ENCODE data around the gene BTG1.

Gene BTG1, protein sequence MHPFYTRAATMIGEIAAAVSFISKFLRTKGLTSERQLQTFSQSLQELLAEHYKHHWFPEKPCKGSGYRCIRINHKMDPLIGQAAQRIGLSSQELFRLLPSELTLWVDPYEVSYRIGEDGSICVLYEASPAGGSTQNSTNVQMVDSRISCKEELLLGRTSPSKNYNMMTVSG

DNA sequence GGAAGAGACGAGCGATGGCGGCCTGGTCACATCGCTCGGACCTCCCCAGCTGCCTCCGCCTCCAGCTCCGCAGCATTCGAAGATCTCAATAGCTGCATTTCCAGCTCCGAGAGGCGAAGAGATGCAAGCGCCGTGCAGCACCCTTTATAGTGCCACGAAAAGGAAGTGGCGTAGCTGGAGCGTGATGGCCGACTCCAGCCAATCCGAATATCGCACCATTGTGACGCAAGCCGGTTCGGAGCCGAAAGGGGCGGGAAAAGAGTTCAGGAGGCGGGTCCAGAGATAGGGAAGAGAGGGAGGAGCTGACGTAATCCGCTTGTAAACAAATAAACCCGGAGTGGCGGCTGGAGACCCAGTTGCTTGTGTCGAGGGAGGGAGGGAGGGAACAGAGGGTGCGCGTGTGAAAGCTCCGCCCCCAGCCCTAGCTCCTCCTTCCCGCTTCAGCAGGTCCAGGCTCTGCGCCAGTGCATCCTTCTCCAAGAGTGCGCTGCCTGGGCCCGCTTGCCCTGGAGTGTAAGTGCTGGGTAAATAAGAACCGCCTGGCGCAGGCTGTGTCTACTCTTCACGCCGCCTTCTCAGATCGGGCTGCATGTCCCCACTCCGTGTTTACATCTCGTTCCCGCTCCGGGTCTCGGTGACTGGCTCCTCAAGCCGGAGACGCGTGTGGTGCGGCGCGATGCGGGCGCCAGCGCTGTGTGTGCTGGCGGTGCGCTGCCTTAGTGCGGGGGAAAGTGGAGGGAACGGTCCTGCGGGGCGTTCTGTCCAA is at the start of gene BTG1:
TSS of gene BTG1 (minus strand) at position 116 of the 766 bp plus-strand sequence. CDS start 311 bp downstream, outside the sequence.
- peak; percentile 99 for DNase-seq

GRCh38 chr12:92194561-92194960 is 48.9 kb upstream of the BTG1 start:
- no peak for DNase-seq

DNA sequence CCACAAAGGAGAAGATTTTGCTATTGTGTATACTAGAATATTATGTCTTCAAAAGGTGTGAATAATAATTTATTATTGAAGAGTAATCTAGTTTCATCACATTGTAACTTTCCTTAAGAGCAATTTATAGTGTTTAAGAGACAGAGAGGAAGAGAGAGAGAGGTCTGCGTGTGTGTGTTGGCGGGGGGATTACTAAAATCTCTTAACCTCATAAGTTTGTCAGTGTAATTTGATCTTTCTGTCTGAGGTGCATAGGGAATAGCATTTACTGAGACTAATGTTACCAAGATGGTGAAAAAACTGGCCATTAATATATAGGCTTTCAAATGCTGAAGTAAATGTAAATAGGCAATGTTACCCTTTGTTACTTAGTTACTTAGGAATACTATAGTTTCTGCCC is 48.2 kb upstream of the BTG1 start:
- DNase-seq: no peak

- no peak for DNase-seq
Measured at GRCh38 chr12:92193063-92193462, 47.4 kb upstream of the BTG1 start.

GRCh38 chr12:92192360-92192759 is 46.7 kb upstream of the BTG1 start:
- no peak for DNase-seq

GRCh38 chr12:92191061-92191460 is 45.4 kb upstream of the BTG1 start:
- DNase-seq: no peak

DNA sequence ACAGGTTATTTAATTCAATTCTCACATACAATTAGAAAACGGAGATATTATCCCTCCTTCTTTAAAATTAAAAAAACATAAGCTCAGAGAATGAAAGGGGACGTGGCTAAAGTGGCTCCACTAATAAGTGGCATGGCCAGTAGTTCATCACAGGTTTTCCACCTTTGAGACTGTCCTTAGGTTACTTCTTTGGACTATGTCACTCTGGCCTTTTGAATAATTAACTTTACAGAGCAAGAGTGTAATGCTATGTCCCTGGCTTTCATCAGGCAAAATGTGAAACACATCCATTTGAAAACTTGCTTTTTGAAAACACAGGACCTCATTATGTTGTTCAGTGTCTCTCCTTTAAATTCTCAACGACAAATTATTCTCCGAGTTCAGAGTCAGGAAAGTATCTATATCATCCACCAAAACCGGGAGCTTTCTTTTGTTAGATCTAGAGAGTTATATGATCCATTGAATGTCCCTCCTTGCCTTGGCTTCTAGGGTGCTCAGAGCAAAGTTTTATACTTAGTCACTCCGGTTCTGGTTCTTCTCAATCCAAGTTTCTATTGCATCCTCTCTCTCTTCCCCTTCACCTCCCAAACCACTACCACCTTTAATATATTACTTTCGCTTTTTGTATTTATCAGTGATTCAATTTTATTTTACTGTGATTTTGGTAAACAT is 43.0 kb upstream of the BTG1 start:
- no peak for DNase-seq

- DNase-seq: no peak
Measured at GRCh38 chr12:92186038-92186470, 40.4 kb upstream of the BTG1 start.

GRCh38 chr12:92185052-92185451 is 39.4 kb upstream of the BTG1 start:
- DNase-seq: no peak

DNA sequence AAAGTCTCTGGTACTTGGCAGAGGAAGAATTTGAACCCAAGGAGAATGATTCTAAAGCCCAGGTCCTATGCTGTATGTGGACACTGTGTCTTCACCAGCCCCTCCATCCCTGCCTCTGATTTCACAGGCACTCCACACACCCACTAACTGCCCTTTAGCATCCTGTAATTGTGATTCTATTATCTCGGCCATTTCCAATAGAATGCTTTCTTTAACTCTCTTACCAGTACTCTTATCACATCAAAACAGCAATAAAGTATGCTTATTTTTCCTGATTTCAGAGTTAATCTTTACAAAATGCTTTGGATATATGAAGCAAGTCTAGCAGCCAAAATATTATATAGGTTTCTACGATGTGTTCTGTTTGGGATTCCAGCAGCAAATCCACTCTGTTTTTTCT is 37.9 kb upstream of the BTG1 start:
- no peak for DNase-seq

GRCh38 chr12:92178340-92178739 is 32.7 kb upstream of the BTG1 start:
- DNase-seq: no peak

- DNase-seq: no peak
Measured at GRCh38 chr12:92176646-92177045, 31.0 kb upstream of the BTG1 start.

- no peak for DNase-seq
Measured at GRCh38 chr12:92175961-92176360, 30.3 kb upstream of the BTG1 start.

DNA sequence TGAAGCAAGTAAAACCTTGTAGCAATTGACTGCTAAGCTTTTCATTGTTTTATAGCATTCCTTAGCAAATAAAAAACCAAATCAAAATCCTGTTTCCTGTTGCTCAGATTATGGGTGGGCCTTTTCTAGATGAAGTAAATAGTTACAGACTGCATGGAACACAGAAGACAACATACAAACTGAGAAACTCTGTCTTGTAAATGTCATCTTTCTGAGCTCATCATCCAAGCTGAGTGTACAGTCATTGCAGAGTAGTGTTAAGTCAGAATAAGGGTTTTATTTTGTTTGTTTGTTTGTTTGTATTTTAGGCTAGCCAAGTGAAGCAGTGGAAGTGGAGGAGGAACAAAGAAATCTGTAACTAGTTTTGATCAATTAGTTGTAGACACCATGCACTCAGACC is 24.4 kb upstream of the BTG1 start:
- DNase-seq: no peak

- no peak for DNase-seq
Measured at GRCh38 chr12:92167075-92167474, 21.4 kb upstream of the BTG1 start.

DNA sequence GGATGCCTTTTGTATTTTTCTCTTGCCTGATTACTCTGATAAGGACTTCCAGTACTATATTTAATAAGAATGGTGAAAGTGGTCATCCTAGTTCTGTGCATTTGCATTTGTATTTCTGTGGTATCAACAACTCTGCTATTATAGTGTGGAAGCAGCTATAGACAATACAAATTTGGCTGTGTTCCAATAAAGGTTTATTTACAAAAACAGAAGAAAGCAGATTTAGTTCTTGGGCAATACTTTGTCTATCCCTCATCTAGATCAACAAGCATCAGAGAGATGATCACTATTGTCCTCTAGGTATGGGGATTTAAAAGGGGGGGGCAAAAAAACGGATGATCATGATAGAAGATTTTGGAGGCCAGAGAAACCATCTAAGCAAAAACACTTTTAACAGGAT is 19.1 kb upstream of the BTG1 start:
- no peak for DNase-seq

DNA sequence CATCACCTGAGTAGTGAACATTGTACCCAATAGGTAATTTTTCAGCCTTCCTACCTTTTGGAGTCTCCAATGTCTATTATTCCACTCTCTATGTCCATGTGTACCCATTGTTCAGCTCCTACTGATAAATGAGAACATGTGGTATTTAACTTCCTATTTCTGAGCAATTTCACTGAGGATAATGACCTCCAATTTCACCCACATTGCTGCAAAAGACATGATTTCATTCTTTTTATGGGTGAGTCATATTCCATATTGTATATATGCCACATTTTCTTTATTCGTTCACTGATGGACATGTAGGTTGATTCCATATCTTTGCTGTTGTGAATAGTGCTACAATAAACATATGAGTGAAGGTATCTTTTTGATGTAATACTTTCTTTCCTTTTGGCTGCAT is 16.4 kb upstream of the BTG1 start:
- no peak for DNase-seq

GRCh38 chr12:92158796-92159439 is 13.3 kb upstream of the BTG1 start:
- no peak for DNase-seq

GRCh38 chr12:92156704-92157395 is 11.2 kb upstream of the BTG1 start:
- no peak for DNase-seq

DNA sequence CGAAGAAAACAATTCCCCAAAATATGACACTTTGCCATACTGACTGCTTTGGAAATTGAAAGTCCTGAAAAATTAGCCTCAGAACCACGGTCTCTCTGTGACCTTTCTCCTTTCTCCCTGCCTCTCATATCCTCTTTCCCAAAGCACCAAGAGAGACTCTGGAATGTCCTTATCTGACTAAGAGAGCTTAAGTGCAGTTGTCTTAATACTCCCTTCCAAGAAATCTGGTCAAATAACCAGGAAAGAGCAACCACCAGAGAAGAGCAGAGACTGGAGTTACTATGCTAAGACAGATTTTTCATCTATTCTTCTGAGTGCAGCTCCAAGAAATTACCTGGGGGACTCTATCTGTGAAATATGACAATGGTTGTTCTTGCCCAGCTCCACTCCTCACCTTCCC is 10.5 kb upstream of the BTG1 start:
- DNase-seq: no peak

DNA sequence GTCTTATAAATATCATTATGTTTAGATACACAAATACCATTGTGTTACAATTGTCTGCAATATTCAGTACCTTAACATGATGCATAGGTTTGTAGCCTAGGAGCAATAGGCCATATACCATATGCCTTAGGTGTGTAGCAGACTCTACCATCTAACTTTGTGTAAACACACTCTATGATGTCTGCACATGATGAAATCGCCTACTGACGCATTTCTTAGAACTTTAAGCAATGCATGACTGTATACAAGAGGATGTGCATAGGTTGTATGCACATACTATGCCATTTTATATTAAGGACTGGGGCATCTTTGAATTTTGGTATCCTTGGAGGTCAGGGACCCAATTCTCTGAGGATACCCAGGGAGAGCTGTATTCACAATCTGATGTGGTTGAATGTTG is 10.1 kb upstream of the BTG1 start:
- no peak for DNase-seq

DNA sequence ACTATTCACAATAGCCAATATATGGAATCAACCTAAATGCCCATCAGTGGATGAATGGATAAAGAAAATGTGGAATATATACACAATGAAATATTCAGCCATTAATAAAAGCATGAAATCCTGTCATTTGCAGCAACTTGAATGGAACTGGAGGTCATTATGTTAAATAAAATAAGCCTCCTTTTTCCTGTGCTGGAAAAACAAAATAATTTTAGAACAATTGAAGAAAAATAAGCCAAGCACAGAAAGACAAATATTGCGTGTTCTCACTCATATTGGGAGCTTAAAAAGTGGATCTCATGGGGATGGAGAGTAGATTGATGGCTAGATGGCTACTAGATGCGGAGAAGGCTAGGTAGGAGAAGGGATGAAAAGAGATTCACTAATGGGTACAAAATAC is 6.3 kb upstream of the BTG1 start:
- DNase-seq: no peak

GRCh38 chr12:92149563-92149962 is 3.9 kb upstream of the BTG1 start:
- DNase-seq: no peak
